Tibial nerve (tissue), 3 donors: ENCODE measurements around the gene XPNPEP2.

Experiments used
- CTCF ChIP-seq, 5 experiments: fragments of 200-600 bp in 3 of 5; fragments of 450-650 bp in 2 of 5; sonication (generic) in 3 of 5; IDR thresholded peaks; one replicate each; pipeline ENCODE4 v1.5.1; 2016 to 2019; ENCODE audit warnings: antibody characterized with exemption in 5 of 5, mild to moderate bottlenecking in 3 of 5, moderate library complexity in 2 of 5
- POLR2A ChIP-seq, 2 donors: fragments of 450-650 bp; IDR thresholded peaks; one replicate each; pipeline ENCODE4 v1.6.1; 2017; ENCODE audit warnings: antibody characterized with exemption in 2 of 2, mild to moderate bottlenecking in 2 of 2, moderate library complexity in 2 of 2

- no peak for TF ChIP-seq POLR2A (IDR thresholded peaks at IDR 0.05)
- TF ChIP-seq CTCF (IDR thresholded peaks at IDR 0.05), result no peak
Measured at GRCh38 chrX:129808158-129808828, 69.5 kb downstream of the XPNPEP2 start.
